ENCODE results near the gene STARD13. TPM values are rescaled to one million over a fixed set of nuclear protein-coding genes. Genes with fewer than 3 reads are reported as not detected.
A peak's percentile ranks its signal among the peaks of the same experiment; 100 is the strongest.

STARD13 gene
- total RNA-seq, 6 donors from 2014 or later: 43.6 to 76.5 (median 63.7) TPM

DNA sequence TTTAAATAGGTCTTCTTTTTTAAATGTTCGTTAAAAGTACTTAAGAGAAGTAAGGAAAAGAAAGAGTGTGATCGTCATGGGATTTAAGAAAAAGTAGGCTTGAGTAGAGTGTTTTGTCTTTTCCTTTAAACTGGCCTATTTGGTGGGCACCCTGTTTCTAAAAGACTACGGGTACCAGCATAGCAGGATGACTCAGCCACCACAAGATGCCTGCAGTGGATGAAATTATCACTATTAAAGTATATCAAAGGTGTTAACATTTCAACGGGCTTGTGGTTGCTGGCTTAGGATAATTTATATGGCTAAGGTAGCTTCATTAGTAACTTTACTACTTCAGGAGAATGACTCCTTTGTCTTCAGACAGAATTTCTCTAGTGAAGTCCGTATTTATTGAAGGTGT lies 112.6 kb downstream of the STARD13 start:
- no peak for TF ChIP-seq POLR2AphosphoS5 (IDR thresholded peaks at IDR 0.05)
- no peak for TF ChIP-seq POLR2A (IDR thresholded peaks at IDR 0.05)
- TF ChIP-seq, protein P1, sequence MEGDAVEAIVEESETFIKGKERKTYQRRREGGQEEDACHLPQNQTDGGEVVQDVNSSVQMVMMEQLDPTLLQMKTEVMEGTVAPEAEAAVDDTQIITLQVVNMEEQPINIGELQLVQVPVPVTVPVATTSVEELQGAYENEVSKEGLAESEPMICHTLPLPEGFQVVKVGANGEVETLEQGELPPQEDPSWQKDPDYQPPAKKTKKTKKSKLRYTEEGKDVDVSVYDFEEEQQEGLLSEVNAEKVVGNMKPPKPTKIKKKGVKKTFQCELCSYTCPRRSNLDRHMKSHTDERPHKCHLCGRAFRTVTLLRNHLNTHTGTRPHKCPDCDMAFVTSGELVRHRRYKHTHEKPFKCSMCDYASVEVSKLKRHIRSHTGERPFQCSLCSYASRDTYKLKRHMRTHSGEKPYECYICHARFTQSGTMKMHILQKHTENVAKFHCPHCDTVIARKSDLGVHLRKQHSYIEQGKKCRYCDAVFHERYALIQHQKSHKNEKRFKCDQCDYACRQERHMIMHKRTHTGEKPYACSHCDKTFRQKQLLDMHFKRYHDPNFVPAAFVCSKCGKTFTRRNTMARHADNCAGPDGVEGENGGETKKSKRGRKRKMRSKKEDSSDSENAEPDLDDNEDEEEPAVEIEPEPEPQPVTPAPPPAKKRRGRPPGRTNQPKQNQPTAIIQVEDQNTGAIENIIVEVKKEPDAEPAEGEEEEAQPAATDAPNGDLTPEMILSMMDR (IDR thresholded peaks at IDR 0.05): no peak
- TF ChIP-seq EP300 (IDR thresholded peaks at IDR 0.05): no peak
- ATAC-seq (ENCODE audit: low FRiP score in 2 of 2): no peak
- 88 to 92% methylated on average over 5 of the region's 5 CpGs for WGBS, 2 donors
- Histone ChIP-seq H3K36me3 (no peaks in the 10 kb centered on the region), H3K4me3 (no peak overlapping the region), H3K4me1 (peaks cover 0 to 3% (median under 1%) of the 10 kb centered on the region in 4 donors), H3K9me3 (no peaks in the 10 kb centered on the region), H3K27me3 (no peaks in the 10 kb centered on the region), H3K27ac (no peak overlapping the region)
- no peak for DNase-seq

DNA sequence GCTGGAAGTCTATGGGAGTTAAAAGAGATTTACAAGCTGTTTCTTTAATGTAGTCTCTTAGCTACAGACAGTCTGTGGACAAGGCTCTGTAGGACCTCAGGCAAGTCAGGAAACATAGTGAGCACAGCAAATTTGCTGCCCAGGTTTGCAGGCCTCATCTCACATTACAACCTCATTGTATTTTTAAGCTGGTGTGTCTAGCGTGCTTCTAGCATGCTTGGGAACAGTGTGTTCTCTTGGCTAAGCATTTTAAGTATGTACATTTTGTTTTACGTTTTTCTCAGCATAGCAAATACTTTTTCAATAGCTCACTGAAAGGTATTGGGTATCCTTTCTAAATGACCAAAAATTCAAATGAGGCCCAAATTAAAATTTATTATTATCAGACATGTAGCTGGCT lies 113.2 kb downstream of the STARD13 start:
- Histone ChIP-seq H3K4me1 (peaks cover 0 to 3% (median under 1%) of the 10 kb centered on the region in 4 donors), H3K27ac (no peak overlapping the region), H3K9me3 (no peaks in the 10 kb centered on the region), H3K4me3 (no peak overlapping the region), H3K36me3 (peaks cover 0 to 2% (median 0%) of the 10 kb centered on the region in 4 donors), H3K27me3 (no peaks in the 10 kb centered on the region)
- 87 to 95% methylated on average over 2 of the region's 2 CpGs for WGBS, 2 donors
- DNase-seq: no peak
- ATAC-seq (ENCODE audit: low FRiP score in 2 of 2): no peak
- TF ChIP-seq EP300 (IDR thresholded peaks at IDR 0.05): no peak
- TF ChIP-seq POLR2A (IDR thresholded peaks at IDR 0.05): no peak
- TF ChIP-seq, protein P1 (IDR thresholded peaks at IDR 0.05): no peak
- TF ChIP-seq POLR2AphosphoS5 (IDR thresholded peaks at IDR 0.05): no peak

DNA sequence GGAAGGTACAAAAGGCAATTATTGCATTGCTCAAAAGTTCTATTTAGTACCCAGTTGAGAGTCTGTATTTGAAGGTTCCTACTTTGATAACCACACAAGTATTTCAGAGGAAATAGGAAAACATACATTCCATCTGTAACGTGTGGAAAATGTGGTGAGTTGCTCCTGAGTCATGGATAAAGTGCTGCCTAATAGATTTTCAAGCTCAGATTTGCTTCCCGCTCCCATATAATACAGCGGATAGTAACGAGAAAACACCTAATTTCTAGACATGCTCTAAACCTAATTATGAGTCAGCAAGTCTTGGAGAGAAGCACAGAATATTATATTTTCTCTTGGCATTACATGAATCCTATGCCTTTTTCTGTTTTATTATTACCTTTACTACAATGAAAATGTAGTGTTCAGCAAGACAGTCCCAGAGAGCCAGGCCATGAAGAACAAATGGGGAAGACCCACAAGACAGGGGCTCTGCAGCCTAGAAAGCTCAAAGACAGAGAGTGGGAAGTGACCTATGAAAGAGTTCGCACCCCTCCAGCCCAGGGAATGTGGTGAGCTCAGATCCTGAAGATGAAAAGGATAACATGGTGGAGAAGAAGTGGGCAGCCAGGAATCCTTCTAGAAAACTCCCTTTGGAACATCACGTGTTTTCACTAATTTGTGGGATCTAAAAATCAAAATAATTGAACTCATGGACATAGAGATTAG lies 116.1 kb downstream of the STARD13 start:
- no peak for DNase-seq
- ATAC-seq (ENCODE audit: low FRiP score in 2 of 2): no peak
- Histone ChIP-seq H3K27me3 (no peaks in the 10 kb centered on the region), H3K4me1 (peaks cover 0 to 3% (median under 1%) of the 10 kb centered on the region in 4 donors), H3K36me3 (peaks cover 4 to 21% (median 7%) of the 10 kb centered on the region in 4 donors), H3K9me3 (no peaks in the 10 kb centered on the region), H3K4me3 (no peak overlapping the region), H3K27ac (peak overlapping the region in 1 of 4 donors; percentile 15)
- TF ChIP-seq EP300 (IDR thresholded peaks at IDR 0.05) (no peak), POLR2AphosphoS5 (IDR thresholded peaks at IDR 0.05) (no peak), POLR2A (IDR thresholded peaks at IDR 0.05) (no peak)
- TF ChIP-seq, protein P1 (IDR thresholded peaks at IDR 0.05): no peak
- WGBS, 2 donors: 91 to 93% methylated on average over 6 of the region's 6 CpGs

DNA sequence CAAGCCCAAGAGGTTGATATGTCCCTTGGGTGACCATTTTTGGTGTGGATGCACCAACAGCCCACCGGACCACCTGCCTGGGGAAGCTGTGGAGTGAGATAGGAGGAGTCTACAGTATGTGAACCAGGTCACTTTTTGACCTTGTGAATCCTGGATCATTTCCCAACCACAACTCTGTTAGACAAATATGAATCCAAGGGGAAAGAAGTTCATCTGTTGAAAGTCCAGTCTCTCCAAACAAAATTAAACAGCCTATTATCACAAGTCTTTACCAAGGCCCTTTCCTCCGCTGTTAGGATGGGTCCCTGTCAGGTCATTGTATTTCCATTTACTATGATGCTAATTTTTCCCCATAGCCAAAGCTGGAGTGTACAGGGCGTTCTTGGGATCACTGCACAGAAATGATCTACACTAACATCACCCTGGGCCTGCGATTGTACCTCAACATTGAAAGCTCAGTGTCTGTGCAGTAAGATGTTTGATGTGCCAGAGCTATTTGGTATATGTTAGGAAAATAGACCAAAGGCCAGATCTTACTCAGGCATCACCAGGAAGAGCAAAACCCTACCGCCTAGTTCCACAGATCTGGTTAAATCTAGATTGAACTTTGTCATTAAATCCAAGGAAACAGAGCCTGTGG lies 117.1 kb downstream of the STARD13 start:
- H3K4me3 ChIP-seq: no peak overlapping the region
- peaks cover 0 to 3% (median under 1%) of the 10 kb centered on the region in 4 donors for H3K4me1 ChIP-seq
- peak overlapping the region in 1 of 4 donors; percentile 32 for H3K27ac ChIP-seq
- no peak for TF ChIP-seq POLR2AphosphoS5 (IDR thresholded peaks at IDR 0.05)
- no peak for TF ChIP-seq EP300 (IDR thresholded peaks at IDR 0.05)
- TF ChIP-seq, protein P1 (IDR thresholded peaks at IDR 0.05): no peak
- no peak for DNase-seq
- ATAC-seq (ENCODE audit: low FRiP score in 2 of 2): no peak
- no peaks in the 10 kb centered on the region for H3K27me3 ChIP-seq
- H3K36me3 ChIP-seq: peaks cover 4 to 29% (median 10%) of the 10 kb centered on the region in 4 donors
- WGBS, 2 donors: 91 to 94% methylated on average over 5 of the region's 5 CpGs
- no peaks in the 10 kb centered on the region for H3K9me3 ChIP-seq
